GM19467 (cell line): ENCODE results near the gene LRRFIP1.
A peak's percentile ranks its signal among the peaks of the same experiment; 100 is the strongest.
"Not testable (repeated sequence)": the region's sequence is repeated elsewhere in the genome, so short reads cannot be mapped to it uniquely, and the experiment has no call there.

ENCODE experiments used
- ATAC-seq: cut with Tn5 transposase; IDR thresholded peaks from one replicate; pipeline ENCODE4 v1.9.1; 2021; ENCODE audit warnings: mild to moderate bottlenecking, moderate library complexity; ENCODE audit not compliant: unreplicated experiment

Gene LRRFIP1

GRCh38 chr2:237597196-237598145 is 29.9 kb upstream of the LRRFIP1 start:
- no peak for ATAC-seq

GRCh38 chr2:237598468-237599208 is 28.7 kb upstream of the LRRFIP1 start:
- no peak for ATAC-seq

GRCh38 chr2:237599465-237600110 is 27.8 kb upstream of the LRRFIP1 start:
- no peak for ATAC-seq

GRCh38 chr2:237600205-237600846 is 27.1 kb upstream of the LRRFIP1 start:
- no peak for ATAC-seq

- no peak for ATAC-seq
Observed at GRCh38 chr2:237601453-237602116, 25.8 kb upstream of the LRRFIP1 start.

- no peak for ATAC-seq
Observed at GRCh38 chr2:237602409-237602808, 25.0 kb upstream of the LRRFIP1 start.

- no peak for ATAC-seq
Observed at GRCh38 chr2:237603049-237603717, 24.2 kb upstream of the LRRFIP1 start.

GRCh38 chr2:237603718-237604362 is 23.5 kb upstream of the LRRFIP1 start:
- ATAC-seq = peak; percentile 75

GRCh38 chr2:237604391-237604790 is 23.0 kb upstream of the LRRFIP1 start:
- no peak for ATAC-seq

GRCh38 chr2:237604960-237605359 is 22.4 kb upstream of the LRRFIP1 start:
- ATAC-seq = no peak

- ATAC-seq = not testable (repeated sequence)
Observed at GRCh38 chr2:237606522-237606921, 20.9 kb upstream of the LRRFIP1 start.

GRCh38 chr2:237612527-237613357 is 14.6 kb upstream of the LRRFIP1 start:
- ATAC-seq = no peak

GRCh38 chr2:237613679-237614078 is 13.7 kb upstream of the LRRFIP1 start:
- no peak for ATAC-seq

- no peak for ATAC-seq
Observed at GRCh38 chr2:237614151-237614720, 13.2 kb upstream of the LRRFIP1 start.

- ATAC-seq = no peak
Observed at GRCh38 chr2:237615631-237616249, 11.6 kb upstream of the LRRFIP1 start.

- ATAC-seq = no peak
Observed at GRCh38 chr2:237616373-237616733, 11.0 kb upstream of the LRRFIP1 start.

- no peak for ATAC-seq
Observed at GRCh38 chr2:237616734-237617586, 10.4 kb upstream of the LRRFIP1 start.
